HepG2 (cell line): Measurements from ENCODE around the gene FNIP2. TPM values are rescaled to one million over a fixed set of nuclear protein-coding genes. Genes with fewer than 3 reads are reported as not detected.
A peak's percentile ranks its signal among the peaks of the same experiment; 100 is the strongest.

Experiments
- ATAC-seq: fragments of 200-7000 bp; cut with Tn5 transposase; 3 replicates; pipeline ENCODE4 v1.9.1; 2020; ENCODE audit warnings: mild to moderate bottlenecking, moderate library complexity
- BruUV-seq: library from RNA; stranded (reverse); fragments of 400-500 nt; replicated peaks from 2 replicates; lab custom pipeline; 2021; lab: Mats Ljungman, UMichigan
- CTCF ChIA-PET: fragments of 300-600 bp; formaldehyde crosslinking; extraction: SDS; loops from one replicate; lab custom pipeline; 2021; ENCODE audit warnings: low total read pairs, inconsistent platforms, low intra/inter-chr PET ratio; lab: Yijun Ruan, JAX
- POLR2A ChIA-PET: fragments of 350-600 bp; sonication (Branson Sonifier 250); formaldehyde crosslinking; loops from one replicate; lab custom pipeline; 2020; ENCODE audit warnings: antibody characterized with exemption, inconsistent platforms; lab: Yijun Ruan, JAX
- DNase-seq: peaks from one replicate; pipeline ENCODE4 v3.0.0-alpha.2; 2015; ENCODE audit warnings: low spot score
- FAIRE-seq: peaks from 3 replicates; lab custom pipeline; 2011; peaks lifted over from hg19 to GRCh38; lab: Jason Lieb, UNC
- H2AFZ ChIP-seq: one replicate; pipeline ENCODE4 v1.6.1; 2011; ENCODE audit warnings: low read length, inconsistent platforms
- H3K27ac ChIP-seq: fragments of 300-600 bp; 3 replicates; pipeline ENCODE4 v1.8.0; 2011; ENCODE audit warnings: mixed run types, mild to moderate bottlenecking, mixed read lengths, low read length, inconsistent platforms; ENCODE audit not compliant: insufficient read depth; ENCODE audit errors: extremely low read length
- H3K27me3 ChIP-seq, 2 experiments: fragments of 200-600 bp in 1 of 2; 2 replicates in 1 of 2; 3 replicates in 1 of 2; pipeline versions ENCODE4 v1.6.0 to v1.8.0; 2011; ENCODE audit warnings: low read length in 2 of 2, mild to moderate bottlenecking in 2 of 2, moderate library complexity in 2 of 2, inconsistent platforms in 1 of 2; ENCODE audit not compliant: insufficient read depth in 2 of 2, control insufficient read depth in 1 of 2
- H3K36me3 ChIP-seq, 2 experiments: fragments of 200-600 bp in 1 of 2; replicated peaks in 1 of 2; 2 replicates in 1 of 2; 3 replicates in 1 of 2; pipeline versions ENCODE4 v1.5.1 to v1.8.0; 2011; ENCODE audit warnings: low read length in 2 of 2, inconsistent platforms in 1 of 2; ENCODE audit not compliant: insufficient read depth in 2 of 2, control insufficient read depth in 1 of 2
- H3K4me1 ChIP-seq: 2 replicates; pipeline ENCODE4 v1.5.1; 2012; ENCODE audit warnings: low read length, inconsistent platforms; ENCODE audit not compliant: insufficient read depth
- H3K4me2 ChIP-seq: 2 replicates; pipeline ENCODE4 v1.6.0; 2011; ENCODE audit warnings: low read depth, low read length, inconsistent platforms
- H3K4me3 ChIP-seq, 3 experiments: fragments of 200-600 bp in 1 of 3; sonication (generic), shearing (Covaris generic) in 1 of 3; replicated peaks in 1 of 3; 2 replicates each; pipeline ENCODE4 v1.5.1; 2011 to 2016; ENCODE audit warnings: low read length in 3 of 3, inconsistent platforms in 2 of 3, low read depth in 2 of 3, mild to moderate bottlenecking in 2 of 3, control low read depth in 1 of 3, mixed read lengths in 1 of 3; ENCODE audit not compliant: insufficient read depth in 1 of 3
- H3K79me2 ChIP-seq: one replicate; pipeline ENCODE4 v1.6.1; 2011; ENCODE audit warnings: low read length, inconsistent platforms; ENCODE audit not compliant: insufficient read depth
- H3K9ac ChIP-seq: 2 replicates; pipeline ENCODE4 v1.6.0; 2011; ENCODE audit warnings: mild to moderate bottlenecking, low read depth, low read length, inconsistent platforms; ENCODE audit not compliant: insufficient read depth
- H3K9me3 ChIP-seq: 2 replicates; pipeline ENCODE4 v1.5.1; 2012; ENCODE audit warnings: mild to moderate bottlenecking, low read length
- H4K20me1 ChIP-seq: 2 replicates; pipeline ENCODE4 v1.6.0; 2011; ENCODE audit warnings: inconsistent platforms, mild to moderate bottlenecking, low read length, moderate library complexity; ENCODE audit not compliant: insufficient read depth
- BCL6 ChIP-seq: IDR thresholded peaks from 2 replicates; pipeline ENCODE4 v1.6.1; 2016; ENCODE audit warnings: missing genetic modification reagents, missing compliant biosample characterization
- EED ChIP-seq: sonication (generic); formaldehyde crosslinking; IDR thresholded peaks from 2 replicates; pipeline ENCODE4 v1.5.0; 2020; ENCODE audit warnings: mild to moderate bottlenecking, missing genetic modification reagents
- FOXA1 ChIP-seq, 2 experiments: fragments of 450-650 bp in 1 of 2; sonication (generic) in 1 of 2; formaldehyde crosslinking in 1 of 2; IDR thresholded peaks; 2 replicates each; pipeline versions ENCODE4 v1.4.0 to v1.6.1; 2016 to 2020; ENCODE audit warnings: missing genetic modification reagents in 1 of 2
- MEF2D ChIP-seq: sonication (generic); formaldehyde crosslinking; IDR thresholded peaks from 2 replicates; pipeline ENCODE4 v1.5.1; 2020; ENCODE audit warnings: mild to moderate bottlenecking, missing genetic modification reagents
- MYNN ChIP-seq: sonication (generic); formaldehyde crosslinking; IDR thresholded peaks from 2 replicates; pipeline ENCODE4 v1.4.0; 2020; ENCODE audit warnings: mild to moderate bottlenecking, low read depth, missing genetic modification reagents
- NRL ChIP-seq: sonication (generic); formaldehyde crosslinking; IDR thresholded peaks from 2 replicates; pipeline ENCODE4 v1.5.0; 2020; ENCODE audit warnings: missing genetic modification reagents, mild to moderate bottlenecking, moderate library complexity, borderline replicate concordance
- PAX8 ChIP-seq: sonication (generic); formaldehyde crosslinking; IDR thresholded peaks from 2 replicates; pipeline ENCODE4 v1.8.0; 2022; ENCODE audit warnings: mild to moderate bottlenecking, missing genetic modification reagents, borderline replicate concordance
- ZNF138 ChIP-seq: sonication (generic); formaldehyde crosslinking; IDR thresholded peaks from 2 replicates; pipeline ENCODE4 v1.5.0; 2020; ENCODE audit warnings: mild to moderate bottlenecking, low read depth, missing genetic modification reagents
- ZNF451 ChIP-seq: sonication (generic); formaldehyde crosslinking; IDR thresholded peaks from 2 replicates; pipeline ENCODE4 v1.5.0; 2020; ENCODE audit warnings: mild to moderate bottlenecking, missing genetic modification reagents
- WGBS: methylation state at CpG from one replicate; pipeline ENCODE4 v1.1.6; 2017; ENCODE audit warnings: low lambda C conversion rate; 5-methylcytosine and 5-hydroxymethylcytosine counted together
- in situ Hi-C: cut with HindIII; loops from 2 replicates; pipeline ENCODE4 v1.10.0; 2017; ENCODE audit warnings: low pct_unique_long_range_greater_than_20kb; ENCODE audit not compliant: extremely low pct_ligation_motif_present
- intact Hi-C: fragments of 100-400 bp; cut with micrococcal nuclease; formaldehyde crosslinking; loops from one replicate; pipeline ENCODE4 v1.10.0; 2022; ENCODE audit not compliant: unreplicated experiment
- polyA plus RNA-seq, 8 experiments: library from polyadenylated mRNA; depleted of rRNA in 3 of 8; stranded (reverse) in 7 of 8; unstranded in 1 of 8; fragments of >200 nt; fragmentation: Illumina TruSeq in 4 of 8; extraction: Trizol in 4 of 8; gene quantifications; 2 replicates each; pipeline versions ENCODE4 v1.2.1 to v1.2.3, GENCODE V29; 2011 to 2016; ENCODE audit warnings: low read depth in 4 of 8, missing spikeins in 1 of 8, mixed read lengths in 1 of 8; ENCODE audit not compliant: insufficient read depth in 1 of 8
- total RNA-seq, 5 experiments: library from RNA; depleted of rRNA; stranded (reverse); fragments of >200 nt; fragmentation: Illumina TruSeq; extraction: Trizol; gene quantifications; 2 replicates each; pipeline ENCODE4 v1.2.3, GENCODE V29; 2016; ENCODE audit warnings: low read depth in 1 of 5

Gene FNIP2
- total and polyA plus RNA-seq, 2 of the 13 experiments (the other 11 are each of a cell fraction or from before 2014, with no cell fraction given), result 15.5 to 21.0 TPM

GRCh38 chr4:158857951-158858350, 89.1 kb downstream of the FNIP2 start:
- ChIA-PET CTCF (interaction anchor here (1.7 to 3.7 kb wide), 3 partner anchors 318 to 345 kb away, joined by 6 to 26 read pairs (median 16); no protein-coding TSS in a partner anchor), POLR2A (no interaction called here)
- Histone ChIP-seq H3K79me2 (no peaks in the 10 kb centered on the region), H3K27ac (no peak overlapping the region), H3K27me3 (no peaks in the 10 kb centered on the region), H3K4me1 (no peaks in the 10 kb centered on the region), H3K36me3 (peaks cover 10 to 49% of the 10 kb centered on the region in 2 experiments), H3K9me3 (no peaks in the 10 kb centered on the region), H2AFZ (no peak overlapping the region), H3K9ac (no peak overlapping the region), H3K4me3 (no peak overlapping the region), H3K4me2 (no peak overlapping the region), H4K20me1 (no peaks in the 10 kb centered on the region)
- FAIRE-seq (no peak), DNase-seq (no peak), ATAC-seq (no peak)
- TF ChIP-seq EED (CRISPR knock-in tag), result no peak
- no peak for TF ChIP-seq NRL (CRISPR knock-in tag)
- no peak for TF ChIP-seq ZNF138
- no peak for TF ChIP-seq MEF2D (CRISPR knock-in tag)
- no peak for TF ChIP-seq ZNF451 (CRISPR knock-in tag)
- 96% methylated on average over 1 of the region's 1 CpG for WGBS
- BruUV-seq, result no TSS peak
- intact Hi-C loops (loop anchor here (1.0 to 10.0 kb wide), 6 partner anchors 157 to 457 kb away; no protein-coding TSS in a partner anchor), in situ Hi-C loops (loop anchor here (10.0 to 25.0 kb wide), 2 partner anchors 157 to 579 kb away; no protein-coding TSS in a partner anchor)

GRCh38 chr4:158858410-158859199, 89.8 kb downstream of the FNIP2 start:
- Histone ChIP-seq H3K36me3 (peaks cover 10 to 55% of the 10 kb centered on the region in 2 experiments), H3K27me3 (no peaks in the 10 kb centered on the region), H4K20me1 (no peaks in the 10 kb centered on the region)
- TF ChIP-seq PAX8 (CRISPR knock-in tag) (no peak), BCL6 (CRISPR knock-in tag) (peak; percentile 26; the same call in 1 of the 2 replicates), FOXA1 (IDR thresholded peaks at IDR 0.05) (no peak), FOXA1 (CRISPR knock-in tag; IDR thresholded peaks at IDR 0.05) (no peak), MYNN (CRISPR knock-in tag) (no peak)
- TF ChIP-seq, all 625 proteins: peak for 1
- ChIA-PET POLR2A (no interaction called here), CTCF (interaction anchor here (2.8 to 3.7 kb wide), 2 partner anchors 317 to 344 kb away, joined by 16 to 26 read pairs; no protein-coding TSS in a partner anchor)
- no peaks in the 10 kb centered on the region for H3K4me1 ChIP-seq
- H2AFZ ChIP-seq, result no peak overlapping the region
- H3K9me3 ChIP-seq, result no peaks in the 10 kb centered on the region
- no peak overlapping the region for H3K4me3 ChIP-seq
- ATAC-seq (no peak), FAIRE-seq (no peak), DNase-seq (peak; percentile 16)
- intact Hi-C loops, result loop anchor here (10.0 kb wide), 2 partner anchors 156 to 456 kb away; no protein-coding TSS in a partner anchor
- no peaks in the 10 kb centered on the region for H3K79me2 ChIP-seq
- BruUV-seq, result no TSS peak
- no peak overlapping the region for H3K4me2 ChIP-seq
- H3K27ac ChIP-seq, result no peak overlapping the region
- in situ Hi-C loops, result loop anchor here (10.0 to 25.0 kb wide), 2 partner anchors 156 to 579 kb away; no protein-coding TSS in a partner anchor
- WGBS, result 89% methylated on average over 6 of the region's 6 CpGs
- no peak overlapping the region for H3K9ac ChIP-seq
